Thymus (tissue), 11 donors: ENCODE measurements around the gene STXBP3. TPM values are rescaled to one million over a fixed set of nuclear protein-coding genes. Genes with fewer than 3 reads are reported as not detected.

Experiments used
- DNase-seq, 9 donors: peaks; one replicate each; pipeline ENCODE4 v3.0.0-alpha.2; 2013; ENCODE audit warnings: low spot score in 9 of 9, low read depth in 6 of 9, missing footprints in 1 of 9
- H3K27ac ChIP-seq, 2 donors: one replicate each; pipeline ENCODE4 v1.5.1; 2013; ENCODE audit warnings: control low read depth in 1 of 2, low read depth in 1 of 2, low read length in 1 of 2, mild to moderate bottlenecking in 1 of 2, moderate library complexity in 1 of 2
- H3K27me3 ChIP-seq, 2 donors: one replicate each; pipeline ENCODE4 v1.5.1; 2013; ENCODE audit warnings: low read length in 1 of 2; ENCODE audit not compliant: control insufficient read depth in 2 of 2, insufficient read depth in 1 of 2
- H3K36me3 ChIP-seq, 2 donors: one replicate each; pipeline ENCODE4 v1.5.1; 2013; ENCODE audit warnings: low read length in 1 of 2, mild to moderate bottlenecking in 1 of 2, moderate library complexity in 1 of 2; ENCODE audit not compliant: control insufficient read depth in 2 of 2, insufficient read depth in 2 of 2
- H3K4me1 ChIP-seq, 2 donors: one replicate each; pipeline ENCODE4 v1.5.1; 2013; ENCODE audit warnings: low read length in 2 of 2; ENCODE audit not compliant: control insufficient read depth in 2 of 2, insufficient read depth in 2 of 2
- H3K4me3 ChIP-seq, 2 donors: one replicate each; pipeline ENCODE4 v1.5.1; 2013; ENCODE audit warnings: low read length in 2 of 2, control low read depth in 1 of 2, mild to moderate bottlenecking in 1 of 2
- H3K9me3 ChIP-seq, 2 donors: one replicate each; pipeline ENCODE4 v1.5.1; 2013; ENCODE audit warnings: low read length in 1 of 2, mild to moderate bottlenecking in 1 of 2; ENCODE audit not compliant: control insufficient read depth in 2 of 2, insufficient read depth in 1 of 2
- WGBS: extraction: QIAGEN DNeasy Blood & Tissue Kit; methylation state at CpG from one replicate; pipeline ENCODE4 v1.1.7; 2013; 5-methylcytosine and 5-hydroxymethylcytosine counted together
- polyA plus RNA-seq: library from polyadenylated mRNA; stranded (reverse); fragments of 200-250 nt; gene quantifications from one replicate; pipeline ENCODE4 v1.2.3, GENCODE V29; 2013
- total RNA-seq: library from RNA; stranded (reverse); fragments of 120-200 nt; gene quantifications from one replicate; pipeline ENCODE4 v1.2.4, GENCODE V29; 2013
- donor health status: healthy.

Gene STXBP3
- total and polyA plus RNA-seq, 2 donors, result 37.9 to 85.6 TPM

GRCh38 chr1:108826081-108826635 lies 79.7 kb downstream of the STXBP3 start:
- WGBS, result 96% methylated on average over 3 of the region's 3 CpGs

GRCh38 chr1:108828074-108828961 lies 81.8 kb downstream of the STXBP3 start:
- 46% methylated on average over 12 of the region's 12 CpGs for WGBS
- Histone ChIP-seq H3K4me1 (no peaks in the 10 kb centered on the region), H3K4me3 (no peak overlapping the region), H3K27me3 (no peaks in the 10 kb centered on the region), H3K9me3 (no peaks in the 10 kb centered on the region), H3K27ac (no peak overlapping the region), H3K36me3 (no peaks in the 10 kb centered on the region)
- peak; percentile 36 to 83 (median 67) for DNase-seq

More at GRCh38 chr1:108826081-108826635, 79.7 kb downstream of the STXBP3 start:
- Histone ChIP-seq H3K9me3 (no peaks in the 10 kb centered on the region), H3K36me3 (no peaks in the 10 kb centered on the region), H3K27me3 (no peaks in the 10 kb centered on the region), H3K4me3 (no peak overlapping the region), H3K27ac (no peak overlapping the region), H3K4me1 (no peaks in the 10 kb centered on the region)
- DNase-seq, result no peak

- H3K27ac ChIP-seq, result no peak overlapping the region
- DNase-seq, result no peak
- H3K27me3 ChIP-seq, result no peaks in the 10 kb centered on the region
- no peaks in the 10 kb centered on the region for H3K4me1 ChIP-seq
- WGBS, result 88% methylated on average over 6 of the region's 6 CpGs
- H3K9me3 ChIP-seq, result no peaks in the 10 kb centered on the region
- no peak overlapping the region for H3K4me3 ChIP-seq
- H3K36me3 ChIP-seq, result no peaks in the 10 kb centered on the region
Measured at GRCh38 chr1:108829498-108829916, 83.0 kb downstream of the STXBP3 start.

GRCh38 chr1:108830119-108831008 lies 83.9 kb downstream of the STXBP3 start:
- 90% methylated on average over 20 of the region's 20 CpGs for WGBS

DNA sequence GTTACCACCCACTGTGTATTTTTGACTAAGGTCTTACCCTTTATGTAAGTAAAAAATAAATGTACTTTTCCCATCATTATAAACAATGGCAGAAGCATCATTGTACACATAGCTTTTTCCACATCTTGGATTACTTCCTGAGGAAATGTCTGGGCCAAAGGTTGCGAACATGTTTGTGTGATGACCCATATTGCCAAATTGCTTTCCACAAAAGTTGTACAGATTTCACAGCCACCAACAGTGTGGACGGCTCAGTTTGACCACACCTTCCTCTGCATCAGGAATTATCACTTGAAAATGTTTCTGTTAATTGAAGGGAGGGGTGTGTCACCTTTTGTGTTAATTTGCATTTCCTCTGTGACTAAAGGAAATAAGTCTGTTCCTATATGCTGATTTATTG lies 84.8 kb downstream of the STXBP3 start:
- no peak overlapping the region for H3K4me3 ChIP-seq
- DNase-seq, result no peak
- 93% methylated on average over 2 of the region's 2 CpGs for WGBS

More at GRCh38 chr1:108830119-108831008, 83.9 kb downstream of the STXBP3 start:
- Histone ChIP-seq H3K27me3 (no peaks in the 10 kb centered on the region), H3K9me3 (no peaks in the 10 kb centered on the region), H3K4me3 (no peak overlapping the region), H3K4me1 (no peaks in the 10 kb centered on the region), H3K36me3 (no peaks in the 10 kb centered on the region), H3K27ac (no peak overlapping the region)
- no peak for DNase-seq

DNA sequence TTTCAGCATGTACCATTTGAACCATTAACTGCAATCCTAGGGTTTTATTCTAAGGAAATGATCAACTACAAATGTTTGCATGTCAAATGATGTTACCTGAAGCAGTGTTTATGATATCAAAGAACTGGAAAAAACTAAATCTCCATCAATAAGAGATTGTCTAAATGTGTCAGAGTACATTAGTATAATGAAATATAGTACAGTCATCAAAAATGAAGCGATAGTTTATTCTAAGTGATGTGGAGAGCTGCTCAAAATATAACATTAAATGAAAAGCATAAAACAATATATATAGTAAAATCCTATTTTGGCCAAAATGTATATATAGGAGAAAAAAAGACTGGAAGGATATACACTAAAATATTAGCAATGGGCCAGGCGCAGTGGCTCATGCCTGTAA lies 86.5 kb downstream of the STXBP3 start:
- WGBS, result 98% methylated on average over 2 of the region's 2 CpGs
- DNase-seq, result no peak
- H3K4me3 ChIP-seq, result no peak overlapping the region
- no peaks in the 10 kb centered on the region for H3K36me3 ChIP-seq
- H3K27me3 ChIP-seq, result no peaks in the 10 kb centered on the region
- no peaks in the 10 kb centered on the region for H3K9me3 ChIP-seq
- H3K4me1 ChIP-seq, result no peaks in the 10 kb centered on the region
- no peak overlapping the region for H3K27ac ChIP-seq

More for the DNA sequence above, 84.8 kb downstream of the STXBP3 start:
- Histone ChIP-seq H3K27me3 (no peaks in the 10 kb centered on the region), H3K4me1 (no peaks in the 10 kb centered on the region), H3K27ac (no peak overlapping the region), H3K9me3 (no peaks in the 10 kb centered on the region), H3K36me3 (no peaks in the 10 kb centered on the region)

- Histone ChIP-seq H3K4me3 (no peak overlapping the region), H3K36me3 (no peaks in the 10 kb centered on the region), H3K9me3 (no peaks in the 10 kb centered on the region), H3K4me1 (no peaks in the 10 kb centered on the region), H3K27me3 (no peaks in the 10 kb centered on the region), H3K27ac (no peak overlapping the region)
- DNase-seq, result no peak
- WGBS, result 95% methylated on average over 1 of the region's 1 CpG
Measured at GRCh38 chr1:108841703-108842102, 95.2 kb downstream of the STXBP3 start.

GRCh38 chr1:108842525-108843181 lies 96.2 kb downstream of the STXBP3 start:
- Histone ChIP-seq H3K9me3 (no peaks in the 10 kb centered on the region), H3K4me3 (no peak overlapping the region), H3K36me3 (no peaks in the 10 kb centered on the region), H3K27me3 (no peaks in the 10 kb centered on the region), H3K27ac (no peak overlapping the region), H3K4me1 (no peaks in the 10 kb centered on the region)
- no peak for DNase-seq
- WGBS, result 95% methylated on average over 3 of the region's 3 CpGs
